Skin epidermis (tissue), 12 donors: ENCODE results near the gene SERPINA5.
"Not testable (repeated sequence)": the region's sequence is repeated elsewhere in the genome, so short reads cannot be mapped to it uniquely, and the experiment has no call there.

Experiments used
- H3K27ac ChIP-seq, 21 experiments: fragments of 200-600 bp; sonication (generic) in 11 of 21; one replicate each; pipeline ENCODE4 v1.5.0; 2020; ENCODE audit warnings: mild to moderate bottlenecking in 3 of 21, inconsistent platforms in 2 of 21, moderate library complexity in 2 of 21
- H3K4me3 ChIP-seq, 7 experiments: fragments of 200-600 bp; sonication (generic) in 2 of 7; one replicate each; pipeline ENCODE4 v1.5.0; 2020; ENCODE audit warnings: inconsistent platforms in 2 of 7, mild to moderate bottlenecking in 2 of 7, moderate library complexity in 1 of 7

SERPINA5 gene

DNA sequence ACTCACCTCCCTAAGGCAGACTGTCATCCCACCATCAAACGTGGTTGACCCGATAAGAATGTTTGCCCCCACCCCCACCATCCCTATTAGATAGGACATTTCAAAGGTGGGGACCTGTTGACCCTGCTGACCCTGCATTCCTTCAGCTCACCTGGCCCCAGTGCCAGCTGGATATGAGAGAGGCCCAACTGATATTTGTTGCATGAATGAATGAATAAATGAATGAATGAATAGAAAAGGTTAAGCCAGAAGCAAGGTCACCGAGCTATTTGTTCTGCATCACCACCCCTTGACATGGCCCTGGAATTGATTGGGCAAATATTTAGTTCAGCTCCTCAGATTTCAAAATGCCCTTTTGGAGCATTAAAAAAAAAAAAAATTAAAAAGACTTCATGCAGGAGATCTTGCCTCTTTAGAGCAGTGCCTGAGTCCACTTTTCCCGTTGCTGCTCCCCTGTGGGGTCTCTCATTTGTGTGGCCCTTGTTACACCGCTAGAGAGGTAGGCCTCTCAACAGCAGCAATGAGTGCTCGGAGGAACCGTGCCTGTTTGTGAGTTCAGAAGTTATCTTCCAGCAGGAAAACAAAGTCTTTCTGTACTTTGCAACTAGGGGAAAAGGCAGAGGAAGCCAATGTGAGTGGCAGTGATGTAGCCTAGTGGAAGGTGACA lies 8.5 kb upstream of the SERPINA5 start:
- no peak overlapping the region for H3K4me3 ChIP-seq
- peak overlapping the region in 1 of 21 experiments; percentile 26 for H3K27ac ChIP-seq

DNA sequence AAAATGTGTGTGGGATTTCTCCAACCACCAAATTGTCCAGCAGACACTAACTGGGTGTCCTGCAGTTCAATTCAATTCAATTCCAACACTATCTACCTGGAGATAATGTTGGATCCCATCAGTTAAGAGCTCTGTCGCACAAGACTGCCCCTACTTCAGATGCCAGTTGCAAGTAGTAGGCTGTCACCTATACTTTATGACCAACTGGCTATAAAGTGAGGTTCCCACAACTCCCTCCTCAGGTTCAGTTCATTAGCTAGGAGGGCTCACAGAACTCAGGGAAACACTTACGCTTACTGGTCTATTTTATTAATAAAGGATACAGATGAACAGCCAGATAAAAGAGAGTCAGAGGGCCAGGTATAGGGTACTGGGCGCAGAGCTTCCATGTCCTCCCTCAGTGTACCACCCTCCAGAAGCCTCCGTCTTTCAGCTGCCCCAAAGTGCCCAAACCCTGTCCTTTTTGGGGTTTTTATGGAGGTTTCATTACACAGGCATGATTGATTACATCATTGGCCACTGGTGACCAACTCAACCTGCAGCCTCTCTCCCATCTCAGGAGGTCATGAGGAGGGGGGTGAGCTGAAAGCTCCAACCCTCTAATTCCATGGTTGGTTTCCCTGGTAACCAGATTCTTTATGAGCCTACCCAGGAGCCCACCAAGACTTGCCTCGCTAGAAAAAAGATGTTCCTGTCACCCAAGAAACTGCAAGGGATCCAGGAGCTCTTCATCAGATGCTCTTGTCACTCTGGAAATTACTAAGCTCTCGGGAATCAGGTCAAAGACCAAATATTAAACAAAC lies 7.5 kb upstream of the SERPINA5 start:
- H3K27ac ChIP-seq: no peak overlapping the region

DNA sequence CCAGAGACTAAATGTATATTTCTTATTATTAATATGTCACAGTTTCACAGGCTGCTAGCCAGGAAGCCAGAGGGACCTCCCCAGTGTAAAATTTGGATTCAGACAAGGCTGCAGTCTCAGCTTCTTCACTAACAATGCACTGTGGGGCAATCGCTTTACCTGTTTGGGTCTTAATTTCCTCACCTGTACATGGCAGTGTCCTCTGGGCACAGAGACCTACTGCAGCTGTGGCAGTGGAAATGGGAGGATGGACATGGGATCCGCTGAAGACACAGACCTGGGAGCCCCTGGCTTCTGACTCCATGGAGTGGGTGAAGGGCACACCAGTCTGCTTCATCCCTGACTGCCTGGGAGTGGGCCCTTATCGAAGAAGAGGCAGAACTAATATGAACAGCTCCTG lies 6.9 kb upstream of the SERPINA5 start:
- no peak overlapping the region for H3K4me3 ChIP-seq

More for the DNA sequence above, 7.5 kb upstream of the SERPINA5 start:
- no peak overlapping the region for H3K4me3 ChIP-seq

GRCh38 chr14:94575730-94576585 lies 5.3 kb upstream of the SERPINA5 start:
- H3K4me3 ChIP-seq: no peak overlapping the region
- no peak overlapping the region for H3K27ac ChIP-seq

More for the DNA sequence above, 6.9 kb upstream of the SERPINA5 start:
- H3K27ac ChIP-seq: no peak overlapping the region

- not testable (repeated sequence) for H3K27ac ChIP-seq, H3K4me3 ChIP-seq
Measured at GRCh38 chr14:94577472-94577871, 3.8 kb upstream of the SERPINA5 start.

DNA sequence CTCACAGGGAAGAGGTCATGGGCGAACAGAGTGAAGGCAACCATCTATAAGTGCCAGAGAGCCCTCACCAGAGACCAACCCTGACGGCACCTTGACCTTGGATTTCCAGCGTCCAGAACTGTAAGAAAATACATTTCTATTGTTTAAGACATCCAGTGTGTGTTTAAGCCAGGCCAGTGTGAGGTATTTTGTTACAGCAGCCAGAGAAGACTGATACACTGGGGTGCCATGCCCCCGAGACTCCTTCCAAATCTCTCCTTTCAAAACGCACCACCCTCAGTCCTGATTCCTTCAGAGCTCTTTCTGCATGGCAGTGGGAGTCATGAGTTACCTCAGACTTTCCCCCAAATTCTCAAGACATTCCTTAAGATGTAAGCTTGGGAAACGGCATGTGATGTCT lies 2.5 kb upstream of the SERPINA5 start:
- Histone ChIP-seq H3K27ac (no peak overlapping the region), H3K4me3 (no peak overlapping the region)

GRCh38 chr14:94582199-94582750 lies 1.0 kb downstream of the SERPINA5 start:
- no peak overlapping the region for H3K27ac ChIP-seq
- H3K4me3 ChIP-seq: no peak overlapping the region

DNA sequence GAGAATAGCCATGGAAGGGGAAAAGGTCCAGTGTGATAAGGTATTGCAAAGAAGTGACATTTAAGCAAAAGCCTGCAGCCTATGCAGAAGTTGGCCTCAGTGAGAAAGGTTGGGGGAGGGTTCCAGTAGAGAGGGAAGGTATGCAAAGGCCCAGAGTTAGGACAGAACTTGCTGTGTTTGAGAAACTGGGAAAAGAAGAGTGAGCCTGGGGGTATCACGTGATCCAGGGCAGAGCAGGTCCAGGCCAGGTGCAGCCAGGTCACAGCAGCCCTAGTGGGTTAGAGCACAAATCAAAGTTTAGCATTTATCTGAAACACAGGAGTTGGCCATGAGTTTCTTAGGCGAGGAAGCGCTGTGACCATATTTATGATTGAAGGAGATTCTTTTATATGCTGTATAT lies 1.6 kb downstream of the SERPINA5 start:
- H3K4me3 ChIP-seq: no peak overlapping the region
- no peak overlapping the region for H3K27ac ChIP-seq

- Histone ChIP-seq H3K4me3 (no peak overlapping the region), H3K27ac (peak overlapping the region in 1 of 21 experiments; percentile 19)
Measured at GRCh38 chr14:94583557-94583956, 2.3 kb downstream of the SERPINA5 start.

GRCh38 chr14:94584591-94585280 lies 3.5 kb downstream of the SERPINA5 start:
- Histone ChIP-seq H3K27ac (no peak overlapping the region), H3K4me3 (no peak overlapping the region)

- no peak overlapping the region for H3K27ac ChIP-seq
Measured at GRCh38 chr14:94586635-94587034, 5.4 kb downstream of the SERPINA5 start.

DNA sequence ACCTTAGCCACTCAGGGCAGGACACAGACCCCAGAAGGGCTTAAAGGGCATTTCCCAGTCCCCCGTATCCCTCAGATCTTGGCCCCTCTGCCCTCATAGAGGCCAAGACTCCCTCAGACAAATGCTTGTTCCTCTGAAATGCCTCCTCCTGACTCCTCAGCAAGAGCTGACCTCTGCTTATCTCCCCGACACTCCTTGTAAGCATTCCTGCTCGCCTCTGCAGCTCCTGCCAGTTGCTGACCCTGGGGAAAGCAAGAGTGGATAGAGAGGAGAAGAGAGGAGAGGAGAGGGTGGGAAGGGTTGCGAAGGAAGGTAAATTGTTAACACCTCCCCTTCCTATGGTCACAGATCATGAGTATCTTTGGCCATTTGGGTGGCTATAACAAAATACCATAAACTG lies 7.1 kb downstream of the SERPINA5 start:
- Histone ChIP-seq H3K4me3 (no peak overlapping the region), H3K27ac (no peak overlapping the region)

More at GRCh38 chr14:94586635-94587034, 5.4 kb downstream of the SERPINA5 start:
- H3K4me3 ChIP-seq: no peak overlapping the region

DNA sequence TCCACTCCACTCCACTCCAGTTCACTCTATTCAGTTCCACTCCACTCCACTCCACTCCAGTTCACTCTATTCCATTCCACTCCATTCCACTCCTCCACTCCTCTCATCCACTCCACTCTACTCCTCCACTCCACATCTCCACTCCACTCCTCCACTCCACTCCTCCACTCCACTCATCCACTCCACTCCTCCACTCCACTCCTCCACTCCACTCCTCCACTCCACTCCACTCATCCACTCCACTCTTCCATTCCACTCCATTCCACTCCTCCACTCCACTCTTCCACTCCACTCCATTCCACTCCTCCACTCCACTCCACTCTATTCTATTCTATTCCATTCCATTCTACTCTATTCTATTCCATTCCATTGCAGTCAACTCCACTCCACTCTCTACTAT lies 9.8 kb downstream of the SERPINA5 start:
- H3K27ac ChIP-seq: no peak overlapping the region
- H3K4me3 ChIP-seq: no peak overlapping the region

- H3K27ac ChIP-seq: no peak overlapping the region
- no peak overlapping the region for H3K4me3 ChIP-seq
Measured at GRCh38 chr14:94591871-94592270, 10.6 kb downstream of the SERPINA5 start.

DNA sequence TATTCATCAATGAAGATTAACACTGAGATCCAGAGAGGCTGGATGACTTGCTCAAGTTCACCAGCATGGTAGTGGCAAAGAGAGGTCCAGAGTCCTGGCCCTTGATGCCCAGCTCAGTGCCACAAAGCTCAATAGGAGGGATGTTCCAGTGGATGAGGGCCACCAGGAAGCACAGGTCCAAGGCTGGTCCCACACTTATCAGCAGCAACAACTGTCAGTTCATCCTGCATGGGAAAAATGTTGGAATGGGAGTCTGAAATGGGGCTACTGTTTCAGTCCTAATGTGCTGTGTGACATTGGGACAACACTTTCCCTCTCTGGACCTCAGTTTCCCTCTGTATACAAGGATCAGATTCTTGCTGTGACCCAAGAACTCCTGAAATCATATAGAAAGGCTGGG lies 11.2 kb downstream of the SERPINA5 start:
- Histone ChIP-seq H3K27ac (no peak overlapping the region), H3K4me3 (no peak overlapping the region)

- Histone ChIP-seq H3K4me3 (no peak overlapping the region), H3K27ac (no peak overlapping the region)
Measured at GRCh38 chr14:94593376-94593748, 12.1 kb downstream of the SERPINA5 start.

- Histone ChIP-seq H3K4me3 (no peak overlapping the region), H3K27ac (no peak overlapping the region)
Measured at GRCh38 chr14:94593749-94594431, 12.7 kb downstream of the SERPINA5 start.

GRCh38 chr14:94594441-94594840 lies 13.2 kb downstream of the SERPINA5 start:
- no peak overlapping the region for H3K27ac ChIP-seq
- H3K4me3 ChIP-seq: no peak overlapping the region

DNA sequence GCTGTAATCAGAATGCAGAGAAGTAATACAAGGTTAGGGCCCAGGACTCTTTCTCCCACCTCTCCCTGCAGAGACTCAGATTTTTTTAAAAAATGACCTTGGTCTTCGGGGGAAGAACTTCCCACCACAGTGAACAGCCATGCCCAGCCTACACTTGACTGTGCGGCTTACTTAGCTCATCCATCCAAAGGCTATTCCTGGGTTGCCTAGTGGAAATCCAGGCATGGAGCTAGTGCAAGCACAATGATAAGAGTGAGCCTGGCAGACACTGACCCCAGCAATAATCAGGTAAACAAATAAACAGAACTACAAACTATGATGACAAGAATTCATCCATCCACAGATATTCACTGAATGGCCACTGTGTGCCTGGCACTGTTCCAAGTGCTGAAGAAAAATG lies 14.7 kb downstream of the SERPINA5 start:
- H3K4me3 ChIP-seq: no peak overlapping the region
- H3K27ac ChIP-seq: no peak overlapping the region
